Neuronal stem cell (in vitro differentiated cells): Measurements from ENCODE around the gene KCNAB1.
"Not testable (repeated sequence)": the region's sequence is repeated elsewhere in the genome, so short reads cannot be mapped to it uniquely, and the experiment has no call there.

ENCODE experiments used
- DNase-seq: peaks from one replicate; pipeline ENCODE4 v3.0.0-alpha.2; 2013; ENCODE audit warnings: low spot score
- H2AFZ ChIP-seq: one replicate; pipeline ENCODE4 v1.6.1; 2013; ENCODE audit warnings: mild to moderate bottlenecking, low read length, inconsistent platforms
- H2AK5ac ChIP-seq: 2 replicates; pipeline ENCODE4 v1.6.1; 2013; ENCODE audit warnings: low read depth, mild to moderate bottlenecking, inconsistent platforms, low read length, moderate library complexity, mixed read lengths
- H2BK120ac ChIP-seq: 2 replicates; pipeline ENCODE4 v1.6.1; 2013; ENCODE audit warnings: low read depth, mild to moderate bottlenecking, inconsistent platforms, low read length, moderate library complexity, mixed read lengths
- H2BK12ac ChIP-seq: one replicate; pipeline ENCODE4 v1.6.1; 2013; ENCODE audit warnings: low read length, inconsistent platforms
- H2BK15ac ChIP-seq: 2 replicates; pipeline ENCODE4 v1.6.1; 2013; ENCODE audit warnings: mild to moderate bottlenecking, low read length, inconsistent platforms, mixed read lengths
- H2BK5ac ChIP-seq: one replicate; pipeline ENCODE4 v1.6.1; 2013; ENCODE audit warnings: inconsistent platforms, mild to moderate bottlenecking, low read length, moderate library complexity
- H3K14ac ChIP-seq: one replicate; pipeline ENCODE4 v1.6.1; 2013; ENCODE audit warnings: low read length, inconsistent platforms
- H3K18ac ChIP-seq: 2 replicates; pipeline ENCODE4 v1.6.1; 2013; ENCODE audit warnings: low read length, inconsistent platforms
- H3K23ac ChIP-seq: 2 replicates; pipeline ENCODE4 v1.6.1; 2013; ENCODE audit warnings: low read depth, mild to moderate bottlenecking, mixed read lengths, low read length, inconsistent platforms; ENCODE audit not compliant: poor library complexity
- H3K27ac ChIP-seq: replicated peaks from 3 replicates; pipeline ENCODE4 v1.5.1; 2013; ENCODE audit warnings: low read length, inconsistent platforms
- H3K27me3 ChIP-seq, 3 experiments: 2 replicates each; pipeline ENCODE4 v1.6.1; 2013; ENCODE audit warnings: low read length in 3 of 3, mild to moderate bottlenecking in 2 of 3, inconsistent platforms in 1 of 3, low read depth in 1 of 3, mixed read lengths in 1 of 3, moderate library complexity in 1 of 3; ENCODE audit not compliant: control insufficient read depth in 3 of 3, insufficient read depth in 3 of 3
- H3K36me3 ChIP-seq, 2 donors: replicated peaks in 1 of 2; 2 replicates each; pipeline ENCODE4 v1.6.1; 2013; ENCODE audit warnings: low read length in 2 of 2; ENCODE audit not compliant: control insufficient read depth in 2 of 2, insufficient read depth in 2 of 2
- H3K4ac ChIP-seq: 2 replicates; pipeline ENCODE4 v1.6.1; 2013; ENCODE audit warnings: inconsistent platforms, mild to moderate bottlenecking, low read length, moderate library complexity
- H3K4me1 ChIP-seq, 2 donors: 1 replicate in 1 of 2; 2 replicates in 1 of 2; pipeline ENCODE4 v1.6.1; 2013; ENCODE audit warnings: low read length in 2 of 2, low read depth in 1 of 2; ENCODE audit not compliant: control insufficient read depth in 2 of 2, insufficient read depth in 1 of 2
- H3K4me2 ChIP-seq: one replicate; pipeline ENCODE4 v1.6.1; 2013; ENCODE audit warnings: mild to moderate bottlenecking, low read length, inconsistent platforms; ENCODE audit not compliant: insufficient read depth, poor library complexity, severe bottlenecking
- H3K4me3 ChIP-seq, 2 donors: 2 replicates each; pipeline ENCODE4 v1.5.1; 2013; ENCODE audit warnings: low read length in 2 of 2, mild to moderate bottlenecking in 2 of 2, inconsistent platforms in 1 of 2, moderate library complexity in 1 of 2
- H3K79me1 ChIP-seq: one replicate; pipeline ENCODE4 v1.6.1; 2013; ENCODE audit warnings: low read depth, mild to moderate bottlenecking, inconsistent platforms, low read length, moderate library complexity
- H3K9ac ChIP-seq: one replicate; pipeline ENCODE4 v1.6.1; 2013; ENCODE audit warnings: mild to moderate bottlenecking, low read depth, low read length, inconsistent platforms; ENCODE audit not compliant: poor library complexity
- H3K9me3 ChIP-seq, 2 donors: replicated peaks in 1 of 2; 2 replicates each; pipeline versions ENCODE3 to v1.6.1; 2013; ENCODE audit warnings: low read length in 2 of 2, mild to moderate bottlenecking in 2 of 2, inconsistent platforms in 1 of 2, low read depth in 1 of 2, mixed read lengths in 1 of 2, moderate library complexity in 1 of 2; ENCODE audit not compliant: control insufficient read depth in 2 of 2, insufficient read depth in 1 of 2
- H4K8ac ChIP-seq: one replicate; pipeline ENCODE4 v1.6.1; 2013; ENCODE audit warnings: low read depth, mild to moderate bottlenecking, inconsistent platforms, low read length, moderate library complexity
- H4K91ac ChIP-seq: one replicate; pipeline ENCODE4 v1.6.1; 2013; ENCODE audit warnings: low read length, low read depth, mild to moderate bottlenecking, inconsistent platforms; ENCODE audit not compliant: poor library complexity
- WGBS, 2 donors: extraction: QIAGEN DNeasy Blood & Tissue Kit; methylation state at CpG; one replicate each; pipeline ENCODE4 v1.1.7; 2013; ENCODE audit warnings: missing lambda C conversion rate in 2 of 2, mixed read lengths in 1 of 2; ENCODE audit not compliant: insufficient read length in 2 of 2, insufficient replicate concordance in 1 of 2; ENCODE audit errors: extremely low coverage in 2 of 2; 5-methylcytosine and 5-hydroxymethylcytosine counted together

The KCNAB1 gene

GRCh38 chr3:156558389-156558788 lies 438.0 kb downstream of the KCNAB1 start:
- Histone ChIP-seq H3K14ac (no peak overlapping the region), H3K79me1 (peaks cover 4% of the 10 kb centered on the region), H3K4me1 (peaks cover 1 to 4% of the 10 kb centered on the region in 2 donors), H2BK120ac (no peak overlapping the region), H3K4ac (no peak overlapping the region), H2BK12ac (no peak overlapping the region), H2BK5ac (no peak overlapping the region), H3K18ac (no peak overlapping the region), H4K91ac (no peak overlapping the region), H3K4me3 (no peak overlapping the region), H3K27ac (no peak overlapping the region), H2AFZ (peak overlapping the region; percentile 60), H3K36me3 (peaks cover 0 to 2% of the 10 kb centered on the region in 2 donors), H2BK15ac (no peak overlapping the region), H3K9ac (no peak overlapping the region), H3K23ac (no peak overlapping the region), H3K27me3 (no peaks in the 10 kb centered on the region), H4K8ac (no peak overlapping the region), H3K4me2 (no peak overlapping the region), H2AK5ac (no peak overlapping the region), H3K9me3 (no peaks in the 10 kb centered on the region)
- no peak for DNase-seq

GRCh38 chr3:156559321-156559720 lies 438.9 kb downstream of the KCNAB1 start:
- Histone ChIP-seq H3K79me1 (peaks cover 4% of the 10 kb centered on the region), H4K91ac (no peak overlapping the region), H3K9ac (no peak overlapping the region), H3K9me3 (no peaks in the 10 kb centered on the region), H3K27me3 (peaks cover 0 to 1% (median 0%) of the 10 kb centered on the region in 3 experiments), H3K18ac (no peak overlapping the region), H3K4me3 (no peak overlapping the region), H3K4me1 (peaks cover 1 to 2% of the 10 kb centered on the region in 2 donors), H3K36me3 (no peaks in the 10 kb centered on the region), H3K14ac (no peak overlapping the region), H3K23ac (no peak overlapping the region), H3K4me2 (no peak overlapping the region), H2BK15ac (no peak overlapping the region), H2AK5ac (no peak overlapping the region), H2BK12ac (no peak overlapping the region), H2BK5ac (no peak overlapping the region), H3K27ac (no peak overlapping the region), H3K4ac (no peak overlapping the region), H2AFZ (peak overlapping the region; percentile 3), H4K8ac (no peak overlapping the region), H2BK120ac (no peak overlapping the region)
- DNase-seq, result no peak
- WGBS, 2 donors, result no CpG with 5 or more reads among the region's 1 CpG

- Histone ChIP-seq H3K4ac (no peak overlapping the region), H2BK120ac (no peak overlapping the region), H2AK5ac (no peak overlapping the region), H3K27me3 (peaks cover 0 to 4% (median 0%) of the 10 kb centered on the region in 3 experiments), H3K4me1 (peaks cover 0 to 2% of the 10 kb centered on the region in 2 donors), H3K9ac (no peak overlapping the region), H2BK15ac (no peak overlapping the region), H3K79me1 (no peaks in the 10 kb centered on the region), H3K4me3 (no peak overlapping the region), H2BK12ac (no peak overlapping the region), H2AFZ (no peak overlapping the region), H3K27ac (no peak overlapping the region), H3K36me3 (no peaks in the 10 kb centered on the region), H3K18ac (no peak overlapping the region), H3K14ac (no peak overlapping the region), H3K23ac (no peak overlapping the region), H3K9me3 (no peaks in the 10 kb centered on the region), H4K91ac (no peak overlapping the region), H4K8ac (no peak overlapping the region), H2BK5ac (no peak overlapping the region), H3K4me2 (no peak overlapping the region)
- DNase-seq, result no peak
- no CpG with 5 or more reads among the region's 2 CpGs for WGBS, 2 donors
These were observed 441.2 kb downstream of the KCNAB1 start for GRCh38 chr3:156561533-156561932.

GRCh38 chr3:156562486-156562885 lies 442.1 kb downstream of the KCNAB1 start:
- not testable (repeated sequence) for H2BK12ac ChIP-seq, H3K79me1 ChIP-seq, H3K36me3 ChIP-seq, H3K27me3 ChIP-seq, H2BK5ac ChIP-seq, H3K9me3 ChIP-seq, H3K18ac ChIP-seq, H3K23ac ChIP-seq, H2BK15ac ChIP-seq, H3K4ac ChIP-seq, H2AFZ ChIP-seq, H3K4me1 ChIP-seq, H3K27ac ChIP-seq, H2AK5ac ChIP-seq, H3K4me2 ChIP-seq, H4K91ac ChIP-seq, DNase-seq, H3K14ac ChIP-seq, H2BK120ac ChIP-seq, H4K8ac ChIP-seq, H3K9ac ChIP-seq, H3K4me3 ChIP-seq
- WGBS, 2 donors, result no CpG with 5 or more reads among the region's 8 CpGs
